SK-N-SH (cell line): ENCODE results near the gene PGF.

Source experiments
- CTCF ChIP-seq: fragments of 200-600 bp; sonication (generic); IDR thresholded peaks from 2 replicates; pipeline ENCODE4 v1.6.1; 2017; ENCODE audit warnings: antibody characterized with exemption, mild to moderate bottlenecking, moderate library complexity
- EP300 ChIP-seq, 2 experiments: IDR thresholded peaks; 2 replicates each; pipeline versions ENCODE4 v1.4.0 to v1.6.1; 2012; ENCODE audit warnings: borderline replicate concordance in 1 of 2, low read depth in 1 of 2, low read length in 1 of 2
- FOXJ3 ChIP-seq: sonication (generic); formaldehyde crosslinking; IDR thresholded peaks from 2 replicates; pipeline ENCODE4 v1.5.1; 2020; ENCODE audit warnings: mild to moderate bottlenecking, missing genetic modification reagents
- GABPA ChIP-seq: IDR thresholded peaks from 2 replicates; pipeline ENCODE4 v1.4.0; 2012; ENCODE audit warnings: low read depth, mild to moderate bottlenecking
- MAX ChIP-seq: IDR thresholded peaks from 2 replicates; pipeline ENCODE4 v1.4.0; 2012; ENCODE audit warnings: low read depth
- NRF1 ChIP-seq: IDR thresholded peaks from 2 replicates; pipeline ENCODE4 v1.6.1; 2012; ENCODE audit warnings: low read depth, mild to moderate bottlenecking, low read length
- POLR2AphosphoS5 ChIP-seq: IDR thresholded peaks from 2 replicates; pipeline ENCODE4 v1.6.1; 2012; ENCODE audit warnings: low read depth, low read length
- RFX5 ChIP-seq: IDR thresholded peaks from 2 replicates; pipeline ENCODE4 v1.6.1; 2012; ENCODE audit warnings: mild to moderate bottlenecking, improper control_type of control experiment, low read length
- SIN3A ChIP-seq: IDR thresholded peaks from 2 replicates; pipeline ENCODE4 v1.6.1; 2012; ENCODE audit warnings: low read depth, mild to moderate bottlenecking, low read length, moderate library complexity, borderline replicate concordance
- USF1 ChIP-seq: IDR thresholded peaks from 2 replicates; pipeline ENCODE4 v1.4.0; 2012; ENCODE audit warnings: low read depth, borderline replicate concordance

- TF ChIP-seq USF1, result no peak
- no peak for TF ChIP-seq CTCF
- TF ChIP-seq EP300 (IDR thresholded peaks at IDR 0.05; ENCODE audit: borderline replicate concordance in 1 of 2, low read depth in 1 of 2, low read length in 1 of 2), result no peak
- TF ChIP-seq POLR2AphosphoS5, result no peak
- TF ChIP-seq SIN3A, result no peak
- TF ChIP-seq NRF1, result no peak
- TF ChIP-seq RFX5, result no peak
- TF ChIP-seq GABPA, result no peak
- no peak for TF ChIP-seq FOXJ3 (CRISPR knock-in tag)
- TF ChIP-seq MAX, result no peak
Observed at GRCh38 chr14:74977901-74978385, 22.5 kb upstream of the PGF start.
